Measurements from ENCODE around the gene NME3. TPM values are rescaled to one million over a fixed set of nuclear protein-coding genes. Genes with fewer than 3 reads are reported as not detected.
A peak's percentile ranks its signal among the peaks of the same experiment; 100 is the strongest.

NME3 gene
- total RNA-seq, 1 experiment from 2014 or later, result 76.9 TPM

GRCh38 chr16:1723450-1724147, 47.7 kb downstream of the NME3 start:
- Histone ChIP-seq H3K23ac (ENCODE audit: insufficient read length, low read depth, low read length) (no peak overlapping the region), H3K4ac (ENCODE audit: low read depth, low read length) (no peak overlapping the region), H3K9ac (ENCODE audit: extremely low read depth, insufficient read length, low read length) (no peak overlapping the region), H2BK20ac (ENCODE audit: low read depth, low read length, poor library complexity, severe bottlenecking) (no peak overlapping the region), H3K27me3 (ENCODE audit: insufficient read depth, low read length) (no peaks in the 10 kb centered on the region), H2AFZ (ENCODE audit: low read length) (no peak overlapping the region), H4K8ac (replicated peaks; ENCODE audit: insufficient read length, low read depth, low read length) (no peak overlapping the region), H4K20me1 (ENCODE audit: control insufficient read depth, insufficient read depth, insufficient read length) (no peaks in the 10 kb centered on the region), H3K4me1 (ENCODE audit: insufficient read depth, low read length) (no peaks in the 10 kb centered on the region), H4K91ac (ENCODE audit: insufficient read length, low read depth, low read length) (no peak overlapping the region), H3K14ac (ENCODE audit: insufficient read depth, low read length) (no peak overlapping the region), H3T11ph (ENCODE audit: low read length) (no peak overlapping the region), H2BK15ac (ENCODE audit: low read depth, low read length) (no peak overlapping the region), H2BK5ac (ENCODE audit: insufficient read length, low read length) (no peak overlapping the region), H2BK120ac (ENCODE audit: low read depth, low read length, poor library complexity, severe bottlenecking) (no peak overlapping the region), H4K5ac (ENCODE audit: insufficient read length, low read depth, low read length) (no peak overlapping the region), H3K56ac (ENCODE audit: insufficient read length, low read depth, low read length) (no peak overlapping the region), H3K18ac (ENCODE audit: insufficient read length, low read depth, low read length) (no peak overlapping the region), H3K9me3 (ENCODE audit: control insufficient read depth, low read depth, low read length) (no peaks in the 10 kb centered on the region), H3K27ac (ENCODE audit: insufficient read length, low read depth, low read length) (no peak overlapping the region), H3K79me1 (ENCODE audit: insufficient read depth, low read depth, low read length, poor library complexity, severe bottlenecking) (no peaks in the 10 kb centered on the region), H3K79me2 (ENCODE audit: insufficient read depth, low read length) (no peaks in the 10 kb centered on the region), H2AK5ac (ENCODE audit: insufficient read length, low read length) (no peak overlapping the region), H3K4me2 (ENCODE audit: insufficient read depth, insufficient read length, low read length) (no peak overlapping the region), H2BK12ac (ENCODE audit: insufficient read length, low read depth, low read length) (no peak overlapping the region), H3K23me2 (ENCODE audit: insufficient read length, low read depth, low read length, poor library complexity, severe bottlenecking) (no peaks in the 10 kb centered on the region)
- peaks cover 0 to 7% of the 10 kb centered on the region in 2 experiments; a peak in 3 of 4 replicates for H3K4me1 Mint-ChIP-seq
- no CpG with 5 or more reads among the region's 6 CpGs for WGBS (ENCODE audit: extremely low coverage, insufficient read length, low lambda C conversion rate)
- peak; percentile 87 for TF ChIP-seq CTCF (conservative IDR thresholded peaks at IDR 0.05)
- no peak overlapping the region for H3K4me3 Mint-ChIP-seq
- H3K36me3 Mint-ChIP-seq (ENCODE audit: insufficient read depth in 1 of 3, low read depth in 3 of 3), result peaks cover 0 to 14% (median 12%) of the 10 kb centered on the region in 3 experiments; a peak in 5 of 7 replicates
- H3K27ac Mint-ChIP-seq, result no peak overlapping the region
- DNase-seq, result no peak
- no peaks in the 10 kb centered on the region for H3K27me3 Mint-ChIP-seq (ENCODE audit: low read depth)
- no peaks in the 10 kb centered on the region for H3K9me3 Mint-ChIP-seq

Data from H9 (cell line).